C4-2B (cell line): ENCODE data around the gene MTA3.

Experiments used
- CTCF ChIP-seq: fragments of 450-650 bp; conservative IDR thresholded peaks from 2 replicates; pipeline ENCODE4 v1.5.1; 2017; ENCODE audit warnings: mild to moderate bottlenecking
- ZFX ChIP-seq: fragments of 450-650 bp; IDR thresholded peaks from 2 replicates; pipeline ENCODE4 v1.6.1; 2017

- no peak for TF ChIP-seq CTCF
- TF ChIP-seq ZFX = no peak
Observed at GRCh38 chr2:42556315-42556890, 12.0 kb upstream of the MTA3 start.
